ENCODE data around the gene DCAF8L2.

DNA sequence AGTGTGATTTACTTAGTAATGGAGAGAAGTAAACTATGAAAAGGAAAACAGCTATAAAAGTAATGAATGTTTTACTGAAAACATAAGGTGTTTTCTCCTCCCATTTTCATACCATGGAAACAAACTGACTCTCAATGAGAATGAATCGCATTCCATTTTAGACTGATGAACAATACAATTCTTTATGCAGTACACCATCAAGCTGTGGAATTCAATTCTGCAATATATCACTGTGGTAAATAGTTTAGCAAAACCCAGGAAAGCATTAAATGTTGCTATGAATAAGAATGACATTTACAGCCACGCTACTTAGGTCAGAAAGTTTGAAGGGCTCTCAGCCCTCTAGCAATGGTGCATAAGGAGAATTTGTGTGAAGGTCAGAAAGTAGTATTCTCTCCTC lies 7.4 kb downstream of the DCAF8L2 start:
- no peak for TF ChIP-seq POLR2A (IDR thresholded peaks at IDR 0.05)
- TF ChIP-seq, protein P1, sequence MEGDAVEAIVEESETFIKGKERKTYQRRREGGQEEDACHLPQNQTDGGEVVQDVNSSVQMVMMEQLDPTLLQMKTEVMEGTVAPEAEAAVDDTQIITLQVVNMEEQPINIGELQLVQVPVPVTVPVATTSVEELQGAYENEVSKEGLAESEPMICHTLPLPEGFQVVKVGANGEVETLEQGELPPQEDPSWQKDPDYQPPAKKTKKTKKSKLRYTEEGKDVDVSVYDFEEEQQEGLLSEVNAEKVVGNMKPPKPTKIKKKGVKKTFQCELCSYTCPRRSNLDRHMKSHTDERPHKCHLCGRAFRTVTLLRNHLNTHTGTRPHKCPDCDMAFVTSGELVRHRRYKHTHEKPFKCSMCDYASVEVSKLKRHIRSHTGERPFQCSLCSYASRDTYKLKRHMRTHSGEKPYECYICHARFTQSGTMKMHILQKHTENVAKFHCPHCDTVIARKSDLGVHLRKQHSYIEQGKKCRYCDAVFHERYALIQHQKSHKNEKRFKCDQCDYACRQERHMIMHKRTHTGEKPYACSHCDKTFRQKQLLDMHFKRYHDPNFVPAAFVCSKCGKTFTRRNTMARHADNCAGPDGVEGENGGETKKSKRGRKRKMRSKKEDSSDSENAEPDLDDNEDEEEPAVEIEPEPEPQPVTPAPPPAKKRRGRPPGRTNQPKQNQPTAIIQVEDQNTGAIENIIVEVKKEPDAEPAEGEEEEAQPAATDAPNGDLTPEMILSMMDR (IDR thresholded peaks at IDR 0.05), result no peak
